ENCODE data around the gene TMPRSS4. TPM values are rescaled to one million over a fixed set of nuclear protein-coding genes. Genes with fewer than 3 reads are reported as not detected.

Gene TMPRSS4
- total RNA-seq, 1 experiment from 2014 or later, result 1.5 TPM

DNA sequence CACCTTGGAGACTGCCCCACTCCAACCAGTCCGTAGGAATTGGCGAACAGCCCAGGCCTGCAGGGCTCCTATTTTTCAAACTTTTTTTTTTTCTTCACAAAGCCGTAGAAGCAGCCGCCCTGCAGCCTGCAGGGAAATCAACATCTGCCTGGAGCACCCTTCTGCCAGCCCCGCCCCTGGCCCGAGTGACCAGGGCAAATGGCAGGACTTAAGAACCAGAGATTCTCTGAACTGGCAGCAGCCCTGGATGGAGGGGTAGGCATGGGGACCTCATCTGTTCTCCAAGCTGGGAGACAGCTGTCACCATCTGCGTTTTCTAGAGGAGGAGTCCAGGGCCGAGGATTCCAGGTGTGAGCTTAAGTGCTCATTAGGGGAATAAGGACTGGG lies 94.0 kb downstream of the TMPRSS4 start (continued):
- TF ChIP-seq, protein P1, sequence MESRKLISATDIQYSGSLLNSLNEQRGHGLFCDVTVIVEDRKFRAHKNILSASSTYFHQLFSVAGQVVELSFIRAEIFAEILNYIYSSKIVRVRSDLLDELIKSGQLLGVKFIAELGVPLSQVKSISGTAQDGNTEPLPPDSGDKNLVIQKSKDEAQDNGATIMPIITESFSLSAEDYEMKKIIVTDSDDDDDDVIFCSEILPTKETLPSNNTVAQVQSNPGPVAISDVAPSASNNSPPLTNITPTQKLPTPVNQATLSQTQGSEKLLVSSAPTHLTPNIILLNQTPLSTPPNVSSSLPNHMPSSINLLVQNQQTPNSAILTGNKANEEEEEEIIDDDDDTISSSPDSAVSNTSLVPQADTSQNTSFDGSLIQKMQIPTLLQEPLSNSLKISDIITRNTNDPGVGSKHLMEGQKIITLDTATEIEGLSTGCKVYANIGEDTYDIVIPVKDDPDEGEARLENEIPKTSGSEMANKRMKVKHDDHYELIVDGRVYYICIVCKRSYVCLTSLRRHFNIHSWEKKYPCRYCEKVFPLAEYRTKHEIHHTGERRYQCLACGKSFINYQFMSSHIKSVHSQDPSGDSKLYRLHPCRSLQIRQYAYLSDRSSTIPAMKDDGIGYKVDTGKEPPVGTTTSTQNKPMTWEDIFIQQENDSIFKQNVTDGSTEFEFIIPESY (IDR thresholded peaks at IDR 0.05; ENCODE audit: extremely low read depth, insufficient replicate concordance, low read length), result no peak

Other genes starting within 250 kb of the TMPRSS4 start
- gene FXYD6, start 200.4 kb upstream of the TMPRSS4 start, total RNA-seq (2021; ENCODE audit: unreplicated experiment), result 2.5 TPM
- 0.52 TPM for gene TMPRSS13, start 147.7 kb upstream of the TMPRSS4 start, total RNA-seq (2021; ENCODE audit: unreplicated experiment)
- gene IL10RA, start 90.7 kb upstream of the TMPRSS4 start, total RNA-seq (2021; ENCODE audit: unreplicated experiment), result 1.7 TPM
- not detected for gene SMIM35, start 9.9 kb downstream of the TMPRSS4 start, total RNA-seq (2021; ENCODE audit: unreplicated experiment)
- gene SCN4B, start 75.7 kb downstream of the TMPRSS4 start, total RNA-seq (2021; ENCODE audit: unreplicated experiment), result 0.32 TPM
- not detected for gene SCN2B, start 99.6 kb downstream of the TMPRSS4 start, total RNA-seq (2021; ENCODE audit: unreplicated experiment)
- gene JAML, start 147.9 kb downstream of the TMPRSS4 start, total RNA-seq (2021; ENCODE audit: unreplicated experiment), result 0.30 TPM
- gene MPZL3, start 175.3 kb downstream of the TMPRSS4 start, total RNA-seq (2021; ENCODE audit: unreplicated experiment), result 8.7 TPM
- gene MPZL2, start 187.2 kb downstream of the TMPRSS4 start, total RNA-seq (2021; ENCODE audit: unreplicated experiment), result 16.8 TPM
- 0.79 TPM for gene CD3E, start 227.7 kb downstream of the TMPRSS4 start, total RNA-seq (2021; ENCODE audit: unreplicated experiment)

All from HCT116 (cell line).